Parathyroid adenoma (tissue), 2 donors: Measurements from ENCODE around the gene TRPC1.

Source experiments
- H2AFZ ChIP-seq: fragments of 300-600 bp; sonication (generic); one replicate; pipeline ENCODE4 v1.7.0; 2017; ENCODE audit warnings: antibody characterized with exemption, mild to moderate bottlenecking
- H3K27ac ChIP-seq: fragments of 300-600 bp; sonication (generic); one replicate; pipeline ENCODE4 v1.7.0; 2017
- H3K27me3 ChIP-seq: fragments of 300-600 bp; sonication (generic); one replicate; pipeline ENCODE4 v1.7.0; 2017; ENCODE audit warnings: low read length; ENCODE audit not compliant: control insufficient read depth, insufficient read depth
- H3K36me3 ChIP-seq: fragments of 300-600 bp; sonication (generic); one replicate; pipeline ENCODE4 v1.7.0; 2017; ENCODE audit warnings: low read length; ENCODE audit not compliant: control insufficient read depth, insufficient read depth
- H3K4me1 ChIP-seq: fragments of 300-600 bp; sonication (generic); one replicate; pipeline ENCODE4 v1.7.0; 2017; ENCODE audit warnings: control low read depth
- H3K4me2 ChIP-seq: fragments of 300-600 bp; sonication (generic); one replicate; pipeline ENCODE4 v1.7.0; 2017; ENCODE audit warnings: low read length
- H3K4me3 ChIP-seq: fragments of 300-600 bp; sonication (generic); one replicate; pipeline ENCODE4 v1.7.0; 2017; ENCODE audit warnings: low read depth, low read length
- H3K79me2 ChIP-seq: fragments of 300-600 bp; sonication (generic); one replicate; pipeline ENCODE4 v1.7.0; 2017; ENCODE audit warnings: control low read depth
- H3K9ac ChIP-seq: fragments of 300-600 bp; sonication (generic); one replicate; pipeline ENCODE4 v1.7.0; 2017; ENCODE audit warnings: mild to moderate bottlenecking
- H3K9me3 ChIP-seq: fragments of 300-600 bp; sonication (generic); one replicate; pipeline ENCODE4 v1.7.0; 2017; ENCODE audit warnings: low read length; ENCODE audit not compliant: control insufficient read depth
- CTCF ChIP-seq: fragments of 300-600 bp; sonication (generic); IDR thresholded peaks from one replicate; pipeline ENCODE4 v1.7.0; 2017; ENCODE audit warnings: antibody characterized with exemption, mild to moderate bottlenecking
- donor health status: primary hyperparathyroidism.

TRPC1 gene

DNA sequence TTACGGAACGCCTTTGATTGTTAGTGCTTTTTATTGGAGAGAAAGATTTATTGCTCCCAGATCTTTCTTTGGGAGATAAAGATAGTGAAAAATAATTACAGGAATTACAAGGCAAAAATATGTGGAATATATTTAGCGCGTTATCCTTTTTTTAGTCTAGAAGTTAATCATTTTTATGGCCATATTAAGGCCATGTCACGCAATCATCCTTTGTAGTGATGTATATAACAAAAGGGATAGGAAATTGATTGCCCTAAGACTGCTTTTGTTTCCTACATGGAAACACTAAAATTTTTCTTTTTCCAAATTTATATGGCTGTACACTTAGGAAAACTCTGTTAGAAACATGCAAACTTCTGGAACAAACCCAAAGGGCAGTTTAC is 1.5 kb downstream of the TRPC1 start:
- no peaks in the 10 kb centered on the region for H3K79me2 ChIP-seq
- H3K36me3 ChIP-seq, result no peaks in the 10 kb centered on the region
- peak overlapping the region; percentile 81 for H2AFZ ChIP-seq
- no peaks in the 10 kb centered on the region for H3K4me1 ChIP-seq
- H3K9me3 ChIP-seq, result no peaks in the 10 kb centered on the region
- peak overlapping the region; percentile 66 for H3K27ac ChIP-seq
- no peak for TF ChIP-seq CTCF
- H3K27me3 ChIP-seq, result no peaks in the 10 kb centered on the region
- H3K9ac ChIP-seq, result no peak overlapping the region
- no peak overlapping the region for H3K4me3 ChIP-seq
- H3K4me2 ChIP-seq, result peak overlapping the region; percentile 72

DNA sequence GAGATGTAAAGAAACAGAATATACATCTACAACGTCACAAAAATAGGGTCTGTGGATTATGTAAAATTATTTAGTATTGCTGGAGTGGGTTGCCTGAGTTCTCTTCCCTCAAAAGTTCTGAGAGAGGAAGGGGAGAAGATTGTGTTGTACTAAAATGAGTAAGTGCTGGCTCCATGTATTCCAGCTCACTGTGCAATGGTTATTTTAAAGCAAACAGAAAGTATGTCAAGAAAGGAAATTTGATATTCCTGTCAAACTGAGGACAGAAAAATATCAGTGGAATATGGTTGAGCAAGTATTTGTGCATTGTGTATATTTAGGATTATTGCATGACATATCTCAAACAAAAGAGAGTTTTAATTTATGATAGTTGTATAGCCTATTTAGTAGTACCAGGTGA is 2.2 kb downstream of the TRPC1 start:
- no peaks in the 10 kb centered on the region for H3K79me2 ChIP-seq
- no peak for TF ChIP-seq CTCF
- H3K9me3 ChIP-seq, result no peaks in the 10 kb centered on the region
- H3K4me3 ChIP-seq, result no peak overlapping the region
- H2AFZ ChIP-seq, result no peak overlapping the region
- no peak overlapping the region for H3K27ac ChIP-seq
- H3K4me2 ChIP-seq, result no peak overlapping the region
- no peaks in the 10 kb centered on the region for H3K27me3 ChIP-seq
- H3K36me3 ChIP-seq, result no peaks in the 10 kb centered on the region
- H3K9ac ChIP-seq, result no peak overlapping the region
- H3K4me1 ChIP-seq, result no peaks in the 10 kb centered on the region

DNA sequence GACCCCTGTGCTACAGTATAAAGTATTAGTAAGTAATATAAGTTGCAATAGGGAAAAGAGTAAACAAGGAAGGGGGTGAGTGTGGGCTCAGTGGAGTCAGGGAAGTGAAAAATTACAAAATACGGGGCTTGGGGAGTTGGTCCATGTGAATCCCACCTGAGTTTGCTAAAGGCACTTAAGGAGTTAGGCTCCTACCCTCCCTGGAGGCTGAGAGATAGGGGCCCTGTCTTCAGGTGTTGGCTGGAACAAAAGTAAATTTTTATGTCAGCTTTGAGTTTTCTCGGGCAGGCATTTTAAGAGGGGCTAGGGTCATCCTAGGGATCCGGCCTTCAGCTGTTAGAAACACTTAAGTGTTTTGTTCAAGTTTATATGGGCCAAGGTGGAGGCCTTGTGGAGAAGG is 8.2 kb downstream of the TRPC1 start:
- H3K27ac ChIP-seq, result no peak overlapping the region
- H3K9me3 ChIP-seq, result no peaks in the 10 kb centered on the region
- H3K36me3 ChIP-seq, result no peaks in the 10 kb centered on the region
- H2AFZ ChIP-seq, result no peak overlapping the region
- H3K27me3 ChIP-seq, result no peaks in the 10 kb centered on the region
- no peaks in the 10 kb centered on the region for H3K4me1 ChIP-seq
- no peak overlapping the region for H3K4me2 ChIP-seq
- H3K9ac ChIP-seq, result no peak overlapping the region
- H3K79me2 ChIP-seq, result no peaks in the 10 kb centered on the region
- no peak for TF ChIP-seq CTCF
- no peak overlapping the region for H3K4me3 ChIP-seq

DNA sequence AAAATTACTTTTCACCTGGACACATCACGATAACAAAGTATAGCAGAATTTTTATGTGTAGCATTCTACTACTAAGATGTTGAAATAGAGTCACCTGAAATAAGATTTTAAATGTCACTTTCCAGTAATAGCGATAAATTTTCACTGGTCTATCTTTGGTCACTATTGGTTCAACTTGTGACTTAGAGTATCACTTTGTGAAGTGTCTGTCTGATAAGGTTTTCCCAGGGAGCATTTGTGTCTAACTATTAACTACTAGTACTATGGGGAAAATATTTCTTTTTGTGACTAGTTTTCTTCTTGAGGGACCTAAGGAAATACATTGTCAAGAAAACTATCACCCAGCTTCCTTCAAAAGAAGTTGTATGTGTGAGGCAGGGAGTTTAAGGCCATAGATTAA is 11.0 kb downstream of the TRPC1 start:
- H3K36me3 ChIP-seq, result no peaks in the 10 kb centered on the region
- H3K4me3 ChIP-seq, result no peak overlapping the region
- TF ChIP-seq CTCF, result no peak
- no peaks in the 10 kb centered on the region for H3K4me1 ChIP-seq
- no peak overlapping the region for H2AFZ ChIP-seq
- no peaks in the 10 kb centered on the region for H3K79me2 ChIP-seq
- no peaks in the 10 kb centered on the region for H3K9me3 ChIP-seq
- H3K4me2 ChIP-seq, result no peak overlapping the region
- H3K27me3 ChIP-seq, result no peaks in the 10 kb centered on the region
- H3K9ac ChIP-seq, result no peak overlapping the region
- H3K27ac ChIP-seq, result no peak overlapping the region

GRCh38 chr3:142735462-142735861 is 11.6 kb downstream of the TRPC1 start:
- Histone ChIP-seq H3K36me3 (no peaks in the 10 kb centered on the region), H3K4me1 (no peaks in the 10 kb centered on the region), H3K4me3 (no peak overlapping the region), H3K27me3 (no peaks in the 10 kb centered on the region), H3K79me2 (no peaks in the 10 kb centered on the region), H3K9ac (no peak overlapping the region), H3K9me3 (no peaks in the 10 kb centered on the region), H3K4me2 (no peak overlapping the region), H2AFZ (no peak overlapping the region), H3K27ac (no peak overlapping the region)
- no peak for TF ChIP-seq CTCF
